NCI-H1694 treated with DMSO at 0.1 percent for 48 hours (cell line): ENCODE results near the gene NTF4.

ENCODE experiments used
- DNase-seq: peaks from one replicate; lab custom pipeline; 2025; lab: John Stamatoyannopoulos, UW

Gene NTF4

DNA sequence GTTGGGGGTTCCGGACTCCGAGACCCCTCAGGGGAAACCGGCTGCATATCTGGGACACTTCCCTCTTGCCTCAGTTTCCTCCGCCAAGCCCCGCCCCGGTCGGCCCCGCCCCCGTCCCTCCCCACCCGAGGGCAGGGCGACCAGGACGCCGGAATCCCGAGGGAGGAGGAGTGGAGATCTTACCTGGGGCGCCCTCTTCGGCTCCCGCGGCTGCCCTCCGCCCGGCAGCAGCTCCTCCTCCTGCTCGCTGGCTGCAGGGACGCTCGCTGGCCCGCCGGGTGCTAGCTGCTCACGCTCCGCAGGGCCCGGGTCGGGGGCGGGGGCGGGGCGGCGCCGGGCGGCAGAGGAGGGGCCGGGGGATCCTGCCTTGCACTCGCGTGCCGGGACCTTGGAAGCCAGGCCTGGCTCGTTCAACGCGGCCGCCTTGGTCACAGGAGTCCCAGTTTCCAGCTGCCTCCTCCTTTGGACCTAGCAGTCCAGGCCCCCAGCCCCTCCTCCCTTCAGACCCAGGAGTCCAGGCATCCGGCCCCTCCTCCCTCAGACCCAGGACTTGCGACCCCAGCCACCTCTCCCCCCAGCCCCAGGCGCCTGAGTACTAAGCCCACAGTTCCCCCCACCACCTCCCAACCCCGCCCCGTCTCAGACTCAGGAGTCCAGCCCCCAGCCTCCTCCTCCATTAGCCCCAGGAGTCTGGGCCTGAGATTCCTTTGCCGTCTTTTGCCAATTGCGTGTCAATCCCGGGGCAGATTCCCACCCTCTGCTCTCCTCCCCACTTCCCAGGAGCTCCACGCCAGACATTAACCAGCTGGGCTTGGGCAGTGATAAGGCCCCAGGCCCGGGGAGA, at the start of gene NTF4:
Gene NTF4, minus strand, starts transcription at position 51 of the 844 bp plus-strand sequence. CDS start 2,821 bp downstream, outside the sequence.
- DNase-seq, result no peak

DNA sequence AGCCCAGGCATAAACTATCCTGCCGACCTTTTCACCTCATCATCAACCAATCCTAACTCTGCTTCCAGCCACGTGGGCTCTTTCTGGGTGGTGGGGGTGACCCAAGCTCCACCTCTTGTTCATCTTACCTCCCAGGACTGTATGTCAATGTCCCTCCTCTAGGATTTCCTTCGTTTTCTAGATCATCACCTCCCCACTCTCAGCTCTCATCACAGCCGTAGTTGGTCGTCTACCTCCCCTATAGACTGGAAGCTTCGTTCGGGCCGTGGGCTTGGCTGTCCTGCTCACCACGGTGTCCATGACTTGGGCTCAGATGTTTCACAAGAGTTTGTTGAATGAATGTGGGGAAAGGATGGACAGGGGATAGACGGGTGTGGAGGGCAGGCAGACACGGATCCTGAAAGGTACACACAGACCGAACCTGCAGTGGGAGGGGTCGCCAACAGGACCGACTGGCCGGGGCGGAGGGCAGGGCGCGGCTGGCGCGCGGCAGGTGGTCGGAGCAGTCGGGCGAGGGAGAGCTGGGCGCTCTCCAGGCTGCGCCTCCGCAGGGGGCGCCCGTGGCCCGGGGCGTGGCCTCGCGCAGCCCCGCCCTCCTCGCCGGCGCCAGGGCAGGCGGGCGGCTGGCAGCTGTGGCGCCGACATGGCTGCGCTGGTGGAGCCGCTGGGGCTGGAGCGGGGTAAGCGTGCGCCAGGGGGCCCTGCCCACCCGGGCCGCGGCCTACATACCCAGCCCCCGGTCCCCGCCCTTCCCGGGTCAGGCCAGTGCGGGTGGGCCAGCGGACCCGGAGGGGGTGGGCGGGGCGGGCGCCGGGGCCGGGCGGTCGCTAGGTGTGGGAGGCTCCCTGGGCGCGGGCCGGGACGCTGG, 49.4 kb upstream of the NTF4 start, which contains the start of gene LIN7B:
Gene LIN7B, plus strand, starts transcription at position 609 of the 868 bp plus-strand sequence. Its CDS starts 35 bp downstream, at position 644.
- DNase-seq, result peak; percentile 46

DNA sequence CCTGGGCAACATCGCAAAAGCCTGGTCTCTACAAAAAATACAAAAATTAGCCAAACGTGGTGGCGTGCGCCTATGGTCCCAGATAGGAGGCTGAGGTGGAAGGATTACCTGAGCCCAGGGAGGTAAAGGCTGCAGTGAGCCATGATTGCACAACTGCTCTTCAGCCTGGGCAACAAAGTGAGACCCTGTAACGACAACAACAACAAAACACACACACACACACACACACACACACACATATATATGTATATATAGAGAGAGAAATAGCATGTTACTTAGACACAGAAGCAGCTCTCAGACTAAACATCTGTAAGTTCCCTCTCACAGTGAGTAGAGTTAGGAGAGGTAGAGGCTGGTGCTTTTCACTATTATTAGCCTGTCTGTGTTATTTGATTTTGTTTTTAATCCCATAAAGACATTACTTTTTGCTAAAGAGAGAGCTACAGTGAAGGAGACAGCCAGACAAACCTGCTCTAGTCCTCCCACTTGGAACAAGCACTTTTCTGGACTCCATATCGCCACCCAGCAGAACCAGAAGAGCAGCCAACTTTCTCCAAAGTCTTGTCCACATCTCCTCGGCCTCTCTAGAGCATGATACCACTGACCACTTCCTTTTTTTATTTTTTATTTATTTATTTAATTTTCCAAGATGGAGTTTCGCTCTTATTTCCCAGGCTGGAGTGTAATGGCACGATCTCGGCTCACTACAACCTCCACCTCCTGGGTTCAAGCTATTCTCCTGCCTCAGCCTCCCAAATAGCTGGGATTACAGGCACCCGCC, 46.8 kb upstream of the NTF4 start:
- no peak for DNase-seq

DNA sequence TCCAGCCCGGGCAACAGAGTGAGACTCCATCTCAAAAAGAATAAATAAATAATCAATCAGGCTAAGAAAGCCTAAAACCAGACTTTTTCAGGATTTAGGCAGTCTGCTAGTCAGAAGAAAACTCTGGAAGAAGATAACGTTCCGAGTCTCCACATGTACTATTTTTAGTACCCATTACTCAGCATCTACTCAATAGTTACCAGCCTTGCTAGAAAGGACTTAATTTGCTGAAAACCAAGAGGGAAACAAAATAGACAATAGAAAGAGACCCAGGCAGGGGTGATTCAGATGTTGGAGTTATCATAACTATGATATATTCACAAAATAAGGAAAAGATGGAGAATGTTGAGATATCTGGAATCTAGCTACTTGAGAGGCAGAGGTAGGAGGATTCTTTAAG, 45.9 kb upstream of the NTF4 start:
- no peak for DNase-seq

- DNase-seq, result no peak
Measured at GRCh38 chr19:49109569-49110233, 45.1 kb upstream of the NTF4 start.

DNA sequence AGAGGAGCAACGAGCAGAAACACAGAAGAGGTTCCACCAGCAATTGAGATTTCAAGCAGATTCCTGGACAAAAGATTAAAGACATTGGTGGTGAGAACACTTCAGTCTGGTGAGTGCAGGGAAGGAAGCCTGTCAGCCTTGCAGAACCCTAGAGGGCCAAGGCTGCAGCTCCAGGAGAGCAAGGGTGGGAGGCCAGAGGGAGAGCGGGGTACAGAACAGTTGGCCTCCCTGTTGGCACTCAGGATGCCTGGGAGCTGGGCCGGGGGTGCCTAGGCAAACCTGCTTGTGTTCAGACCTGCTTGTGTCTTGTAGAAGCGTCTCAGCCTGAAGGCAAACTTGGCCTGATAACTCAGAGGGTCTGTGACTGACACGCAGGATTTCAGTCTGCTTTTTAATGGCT, 44.4 kb upstream of the NTF4 start:
- no peak for DNase-seq

- no peak for DNase-seq
Measured at GRCh38 chr19:49107625-49108459, 43.2 kb upstream of the NTF4 start.

GRCh38 chr19:49106648-49107135, 42.1 kb upstream of the NTF4 start:
- DNase-seq, result peak; percentile 40

GRCh38 chr19:49104229-49104864, 39.7 kb upstream of the NTF4 start:
- peak; percentile 90 for DNase-seq

DNA sequence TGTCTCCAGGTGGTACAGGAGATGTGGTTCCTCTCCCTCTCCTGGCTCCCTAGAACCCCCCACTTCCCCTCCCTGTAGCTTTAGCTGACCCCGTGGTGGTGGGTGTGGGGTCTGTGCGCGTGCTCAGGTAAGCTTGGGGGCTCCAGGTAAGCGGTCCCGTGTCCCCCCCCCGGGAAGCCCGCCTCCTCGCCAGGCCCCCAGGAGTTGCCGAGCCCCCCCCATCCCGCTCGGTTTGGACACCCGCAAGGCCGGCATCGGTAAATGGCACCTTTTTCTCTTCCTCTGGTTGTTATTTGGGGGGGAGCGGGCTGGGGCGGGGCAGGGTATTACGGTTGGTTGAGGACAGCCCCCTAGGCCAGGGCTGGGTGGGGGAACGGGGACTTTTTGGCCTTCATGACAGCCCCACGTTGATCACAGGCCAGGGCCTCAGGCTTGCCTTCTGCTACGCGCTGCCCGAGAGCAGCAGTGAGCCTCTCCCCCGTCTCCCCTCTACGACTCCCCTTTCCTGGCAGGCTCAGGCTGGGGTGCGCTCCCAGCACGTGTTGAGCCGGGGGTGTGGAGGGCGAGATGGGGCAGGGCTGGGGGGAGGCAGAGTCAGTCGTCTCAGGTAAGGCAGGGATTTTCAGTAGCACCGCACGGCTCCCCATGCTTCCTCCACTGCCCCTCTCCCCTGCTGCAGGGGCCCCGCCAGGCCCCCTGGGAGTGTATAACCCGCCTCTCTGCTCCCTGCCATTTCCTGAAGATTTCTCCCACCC, 38.9 kb upstream of the NTF4 start:
- DNase-seq, result no peak

DNA sequence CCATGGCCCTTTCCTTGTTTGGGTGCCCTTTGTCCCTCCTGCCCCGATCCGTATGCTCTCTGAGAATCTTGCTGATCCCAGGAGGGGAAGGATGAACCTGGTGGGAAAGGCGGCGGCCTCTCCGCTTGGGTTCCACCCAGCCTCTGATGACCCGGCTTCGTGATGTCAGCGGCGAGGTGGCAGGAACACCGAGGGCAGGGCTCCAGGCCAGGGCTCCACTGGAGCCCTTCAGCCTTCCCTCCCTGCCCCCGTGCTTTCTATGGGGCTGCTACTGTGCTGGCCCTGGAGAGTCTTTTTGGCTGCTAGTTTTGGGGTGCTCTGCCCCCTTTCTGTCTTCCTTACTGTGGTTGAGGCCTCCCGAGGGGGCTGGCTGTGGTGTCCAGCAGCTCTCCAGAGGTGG, 37.7 kb upstream of the NTF4 start:
- DNase-seq, result no peak

DNA sequence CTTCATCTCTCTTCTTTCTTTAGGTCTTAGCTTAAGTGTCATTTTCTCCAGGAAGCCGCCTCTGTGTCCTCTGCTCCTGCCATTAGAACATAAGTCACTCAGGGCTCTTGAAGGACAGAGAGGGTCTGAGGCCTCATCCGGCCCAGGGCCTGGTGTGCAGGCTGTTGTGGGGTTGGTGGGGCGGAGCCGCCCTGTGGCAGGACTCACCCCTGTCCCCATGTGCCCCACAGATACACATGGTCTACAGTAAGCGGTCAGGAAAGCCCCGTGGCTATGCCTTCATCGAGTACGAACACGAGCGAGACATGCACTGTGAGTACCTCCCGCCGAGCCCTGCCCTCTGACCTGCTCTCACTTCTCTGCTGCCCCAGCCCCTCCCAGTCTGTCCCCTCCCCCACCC, 36.5 kb upstream of the NTF4 start:
- DNase-seq, result no peak

GRCh38 chr19:49098795-49099194, 34.2 kb upstream of the NTF4 start:
- DNase-seq, result no peak

GRCh38 chr19:49097453-49098288, 33.1 kb upstream of the NTF4 start:
- peak; percentile 80 for DNase-seq

GRCh38 chr19:49094505-49095482, 30.2 kb upstream of the NTF4 start:
- no peak for DNase-seq

DNA sequence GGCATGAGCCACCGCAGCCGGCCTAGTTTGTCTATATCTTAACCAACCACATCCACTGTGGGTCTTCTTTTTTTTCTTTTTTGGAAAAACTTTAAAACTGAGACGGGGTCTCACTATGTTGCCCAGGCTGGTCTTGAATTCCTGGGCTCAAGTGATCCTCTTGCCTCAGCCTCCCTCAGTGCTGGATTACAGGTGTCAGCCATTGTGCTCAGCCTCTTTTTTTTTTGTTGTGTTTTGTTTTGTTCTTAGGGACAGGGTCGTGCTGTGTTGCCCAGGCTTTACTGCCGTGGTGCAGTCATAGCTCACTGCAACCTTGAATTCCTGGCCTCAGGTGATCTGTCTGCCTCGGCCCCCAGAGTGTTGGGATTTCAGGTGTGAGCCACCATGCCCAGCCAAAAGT, 28.1 kb upstream of the NTF4 start:
- DNase-seq, result no peak
